GDM1 (cell line): Measurements from ENCODE around the gene LRAT.

Experiments
- DNase-seq: peaks from one replicate; lab custom pipeline; 2025; lab: John Stamatoyannopoulos, UW

LRAT gene

GRCh38 chr4:154778264-154778663 lies 34.5 kb downstream of the LRAT start:
- no peak for DNase-seq

DNA sequence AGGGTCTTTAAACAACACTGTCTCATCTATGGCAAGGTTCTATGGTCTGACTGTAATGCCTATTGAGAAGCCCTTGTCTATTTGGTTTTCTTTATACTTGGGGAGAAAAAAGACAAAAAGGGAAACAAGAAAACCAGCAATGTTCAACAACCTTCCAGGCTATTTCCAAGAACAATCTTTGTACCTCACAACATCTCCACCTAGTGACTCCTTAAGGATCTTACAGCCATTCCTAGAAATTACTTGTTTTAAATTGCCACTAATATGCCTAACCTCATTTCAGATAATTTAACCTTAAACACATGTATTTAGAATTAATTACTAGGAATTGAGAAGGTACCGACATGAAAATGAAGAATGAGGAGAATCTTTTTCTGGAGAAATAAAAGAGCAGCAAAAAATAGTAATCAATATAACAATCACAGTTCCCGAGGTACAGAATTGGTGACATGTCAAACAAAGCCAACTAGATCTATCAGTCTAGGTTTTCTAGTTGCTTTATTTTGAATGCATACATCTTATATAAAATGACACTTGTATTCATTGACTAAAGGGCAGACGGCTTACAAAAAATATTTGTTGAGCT lies 35.7 kb downstream of the LRAT start:
- no peak for DNase-seq

- DNase-seq: no peak
Measured at GRCh38 chr4:154781126-154781982, 37.6 kb downstream of the LRAT start, which contains the start of gene RBM46. Gene RBM46, plus strand, starts transcription at chr4:154781272. Its CDS starts 15,481 bp downstream, at chr4:154796753.

DNA sequence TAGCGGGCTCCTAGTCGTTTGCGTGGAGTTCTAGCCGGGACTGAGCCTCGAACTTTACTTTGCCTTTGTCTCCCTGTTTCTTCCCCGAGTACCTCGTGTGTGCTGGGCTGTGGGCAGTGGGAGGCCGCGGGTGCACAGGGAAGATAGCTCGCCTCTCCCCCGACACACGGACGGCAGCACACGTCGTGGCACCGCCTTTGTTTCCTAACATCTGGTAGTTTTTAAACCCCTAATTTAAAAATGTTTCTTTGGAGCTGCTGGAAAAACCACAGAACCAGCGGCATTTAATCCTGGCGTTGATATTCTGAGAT lies 38.1 kb downstream of the LRAT start:
- no peak for DNase-seq
